Kidney (tissue), 14 donors: ENCODE measurements around the gene DQX1. TPM values are rescaled to one million over a fixed set of nuclear protein-coding genes. Genes with fewer than 3 reads are reported as not detected.
A peak's percentile ranks its signal among the peaks of the same experiment; 100 is the strongest.

Source experiments
- DNase-seq, 5 donors: peaks; one replicate each; pipeline ENCODE4 v3.0.0-alpha.2; 2013 to 2020
- FAIRE-seq: peaks from 2 replicates; lab custom pipeline; 2012; peaks lifted over from hg19 to GRCh38; lab: Jason Lieb, UNC
- H3K27ac ChIP-seq, 2 donors: one replicate each; pipeline ENCODE4 v1.7.0; 2013; ENCODE audit warnings: low read depth in 2 of 2, low read length in 2 of 2, inconsistent platforms in 1 of 2
- H3K27me3 ChIP-seq: one replicate; pipeline ENCODE4 v1.7.1; 2013; ENCODE audit warnings: low read length, inconsistent platforms; ENCODE audit not compliant: control insufficient read depth, insufficient read depth
- H3K36me3 ChIP-seq, 3 donors: one replicate each; pipeline versions ENCODE4 v1.7.0 to v1.7.1; 2013; ENCODE audit warnings: low read length in 3 of 3, control low read depth in 1 of 3, inconsistent platforms in 1 of 3; ENCODE audit not compliant: insufficient read depth in 3 of 3, control insufficient read depth in 2 of 3
- H3K4me1 ChIP-seq, 3 donors: one replicate each; pipeline versions ENCODE4 v1.7.0 to v1.7.1; 2013; ENCODE audit warnings: low read length in 3 of 3, inconsistent platforms in 1 of 3, low read depth in 1 of 3; ENCODE audit not compliant: control insufficient read depth in 2 of 3, insufficient read depth in 2 of 3
- H3K4me3 ChIP-seq, 3 donors: one replicate each; pipeline versions ENCODE4 v1.7.0 to v1.8.1; 2013; ENCODE audit warnings: low read length in 3 of 3, control low read depth in 1 of 3, inconsistent platforms in 1 of 3
- H3K9ac ChIP-seq, 3 donors: one replicate each; pipeline versions ENCODE4 v1.7.0 to v1.7.1; 2013; ENCODE audit warnings: low read length in 3 of 3, control low read depth in 1 of 3, inconsistent platforms in 1 of 3
- H3K9me3 ChIP-seq, 3 donors: one replicate each; pipeline versions ENCODE4 v1.7.0 to v1.7.1; 2013; ENCODE audit warnings: low read length in 3 of 3, control low read depth in 1 of 3, inconsistent platforms in 1 of 3; ENCODE audit not compliant: control insufficient read depth in 2 of 3, insufficient read depth in 1 of 3
- CTCF ChIP-seq: IDR thresholded peaks from 3 replicates; pipeline ENCODE4 v1.5.1; 2012; ENCODE audit warnings: mild to moderate bottlenecking, moderate library complexity, borderline replicate concordance; ENCODE audit not compliant: insufficient read depth; ENCODE audit errors: extremely low read depth
- intact Hi-C: fragments of 100-400 bp; cut with DNase I; formaldehyde crosslinking; loops from one replicate; pipeline ENCODE4 v1.11.1; 2022
- polyA plus RNA-seq: library from polyadenylated mRNA; stranded (reverse); fragments of 350-450 nt; fragmentation: Illumina TruSeq; extraction: RNeasy Lipid Tissue Mini Kit (QIAGEN cat#74804); gene quantifications from one replicate; pipeline ENCODE4 v1.2.3, GENCODE V29; 2014; ENCODE audit warnings: low read depth, low replicate concordance; ENCODE audit not compliant: insufficient read depth
- total RNA-seq: library from RNA; stranded (reverse); fragmentation: NEBNext Ultra II Directional; extraction: Animal tissue kit (Norgen Biotek cat#: 25700); gene quantifications from one replicate; pipeline ENCODE4 v1.2.1, GENCODE V29; 2021
- donor health status: control.
- donor health status: control.
- donor health status: control.
- donor health status: control.
- donor health status: control.
- donor health status: DM: yes; HTN: yes; CAD: no.
- donor health status: Normal renal cell carcinoma (clear cell type).

Gene DQX1
- total and polyA plus RNA-seq, 2 donors from 2014 or later = not detected

GRCh38 chr2:74493546-74493945 lies 32.5 kb downstream of the DQX1 start:
- Histone ChIP-seq H3K27ac (no peak overlapping the region), H3K4me3 (no peak overlapping the region), H3K27me3 (peaks cover 5% of the 10 kb centered on the region), H3K4me1 (peaks cover 0 to 8% (median 6%) of the 10 kb centered on the region in 3 donors), H3K36me3 (peaks cover 0 to 30% (median 24%) of the 10 kb centered on the region in 3 donors), H3K9ac (no peak overlapping the region), H3K9me3 (no peaks in the 10 kb centered on the region)
- DNase-seq (no peak), FAIRE-seq (no peak)
- intact Hi-C loops = no loop called here
- no peak for TF ChIP-seq CTCF

GRCh38 chr2:74491648-74492544 lies 34.1 kb downstream of the DQX1 start:
- H3K4me1 ChIP-seq = no peaks in the 10 kb centered on the region
- H3K4me3 ChIP-seq = no peak overlapping the region
- H3K36me3 ChIP-seq = peaks cover 0 to 30% (median 24%) of the 10 kb centered on the region in 3 donors
- no peaks in the 10 kb centered on the region for H3K27me3 ChIP-seq
- DNase-seq = peak in 1 of 5 donors; percentile 12
- no peak for TF ChIP-seq CTCF
- no peak for FAIRE-seq
- no peaks in the 10 kb centered on the region for H3K9me3 ChIP-seq
- intact Hi-C loops = no loop called here
- no peak overlapping the region for H3K9ac ChIP-seq
- no peak overlapping the region for H3K27ac ChIP-seq

GRCh38 chr2:74489906-74490305 lies 36.1 kb downstream of the DQX1 start:
- H3K9me3 ChIP-seq = no peaks in the 10 kb centered on the region
- FAIRE-seq (no peak), DNase-seq (no peak)
- intact Hi-C loops = loop anchor here (5.0 kb wide), 1 partner anchor 97 kb away; no protein-coding TSS in a partner anchor
- no peak for TF ChIP-seq CTCF
- no peaks in the 10 kb centered on the region for H3K4me1 ChIP-seq
- H3K27ac ChIP-seq = no peak overlapping the region
- H3K36me3 ChIP-seq = peaks cover 0 to 30% (median 28%) of the 10 kb centered on the region in 3 donors
- H3K27me3 ChIP-seq = no peaks in the 10 kb centered on the region
- H3K4me3 ChIP-seq = no peak overlapping the region
- no peak overlapping the region for H3K9ac ChIP-seq
